ENCODE results near the gene LRRC46. TPM values are rescaled to one million over a fixed set of nuclear protein-coding genes. Genes with fewer than 3 reads are reported as not detected.

Gene LRRC46
- total RNA-seq, 1 experiment from 2014 or later: 1.2 TPM

DNA sequence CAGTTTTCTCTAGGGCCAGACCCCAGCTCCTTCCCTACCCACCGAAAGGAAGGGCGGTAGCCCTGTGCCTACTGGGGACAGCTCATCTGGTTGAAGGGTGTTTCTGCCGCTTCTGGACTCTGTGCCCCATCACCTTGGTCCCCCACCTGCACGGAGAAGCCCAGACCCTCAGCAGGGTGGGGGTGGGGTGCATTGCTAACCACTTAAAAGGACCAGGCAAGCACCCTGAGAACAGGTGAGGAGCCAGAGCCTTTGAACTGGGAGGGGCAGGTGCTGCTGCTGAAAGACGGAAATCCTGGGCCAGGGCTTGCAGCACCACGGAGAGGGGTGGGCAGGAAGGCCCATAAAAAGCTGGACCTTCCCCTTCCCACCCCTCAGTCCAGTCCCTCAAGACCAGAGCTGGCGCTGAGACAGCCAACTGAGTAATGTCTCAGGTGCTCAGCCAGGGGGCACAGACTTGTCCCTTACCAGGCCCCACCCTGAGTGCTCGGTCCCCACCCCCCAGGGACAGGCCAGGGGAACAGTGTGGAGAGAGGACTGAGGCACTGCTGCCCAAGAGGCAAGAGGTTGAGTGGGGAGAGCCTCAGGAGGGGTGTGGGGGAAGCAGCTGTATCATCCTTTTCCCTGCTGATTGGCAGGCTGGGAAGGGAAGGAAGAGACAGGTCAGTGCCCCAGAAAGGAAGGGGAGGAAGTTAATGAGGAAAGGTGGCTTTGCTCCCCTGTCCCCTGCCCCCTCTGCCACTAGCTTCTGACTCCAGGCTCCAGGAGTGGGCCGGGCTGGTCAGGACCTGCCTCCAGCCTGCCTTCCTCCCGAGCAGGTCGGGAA lies 53.6 kb downstream of the LRRC46 start:
- DNase-seq (ENCODE audit: unreplicated experiment): no peak
- Mint-ChIP-seq H3K36me3 (ENCODE audit: insufficient read depth, unreplicated experiment) (no peaks in the 10 kb centered on the region), H3K4me3 (ENCODE audit: unreplicated experiment) (no peak overlapping the region), H3K4me1 (ENCODE audit: insufficient read depth, unreplicated experiment) (no peaks in the 10 kb centered on the region), H3K9me3 (ENCODE audit: unreplicated experiment) (no peaks in the 10 kb centered on the region), H3K27ac (ENCODE audit: low read depth, unreplicated experiment) (no peak overlapping the region), H3K27me3 (ENCODE audit: insufficient read depth, unreplicated experiment) (no peaks in the 10 kb centered on the region)
- ChIA-PET CTCF (interaction anchor here (0.5 to 15.4 kb wide), 6 partner anchors 9 to 66 kb away, joined by 3 to 523 read pairs (median 3); partner anchors contain the start of genes SCRN2 and SP6), POLR2A (interaction anchor here (0.7 to 3.5 kb wide), 9 partner anchors 8 to 1341 kb away, joined by 3 to 16 read pairs (median 4); partner anchors contain the start of genes SCRN2 and SP2)
- no TSS peak for BruUV-seq (replicated peaks)
- TF ChIP-seq, protein P1, sequence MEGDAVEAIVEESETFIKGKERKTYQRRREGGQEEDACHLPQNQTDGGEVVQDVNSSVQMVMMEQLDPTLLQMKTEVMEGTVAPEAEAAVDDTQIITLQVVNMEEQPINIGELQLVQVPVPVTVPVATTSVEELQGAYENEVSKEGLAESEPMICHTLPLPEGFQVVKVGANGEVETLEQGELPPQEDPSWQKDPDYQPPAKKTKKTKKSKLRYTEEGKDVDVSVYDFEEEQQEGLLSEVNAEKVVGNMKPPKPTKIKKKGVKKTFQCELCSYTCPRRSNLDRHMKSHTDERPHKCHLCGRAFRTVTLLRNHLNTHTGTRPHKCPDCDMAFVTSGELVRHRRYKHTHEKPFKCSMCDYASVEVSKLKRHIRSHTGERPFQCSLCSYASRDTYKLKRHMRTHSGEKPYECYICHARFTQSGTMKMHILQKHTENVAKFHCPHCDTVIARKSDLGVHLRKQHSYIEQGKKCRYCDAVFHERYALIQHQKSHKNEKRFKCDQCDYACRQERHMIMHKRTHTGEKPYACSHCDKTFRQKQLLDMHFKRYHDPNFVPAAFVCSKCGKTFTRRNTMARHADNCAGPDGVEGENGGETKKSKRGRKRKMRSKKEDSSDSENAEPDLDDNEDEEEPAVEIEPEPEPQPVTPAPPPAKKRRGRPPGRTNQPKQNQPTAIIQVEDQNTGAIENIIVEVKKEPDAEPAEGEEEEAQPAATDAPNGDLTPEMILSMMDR (IDR thresholded peaks at IDR 0.05; ENCODE audit: unreplicated experiment): no peak
- intact Hi-C loops (cut with micrococcal nuclease): no loop called here

Other genes with a start within 250 kb of the LRRC46 start
- gene KPNB1, start 181.8 kb upstream of the LRRC46 start, total RNA-seq (2022): 522 and 609 TPM in 2 replicates
- 0.40 and 1.5 TPM in 2 replicates for gene TBKBP1, start 137.5 kb upstream of the LRRC46 start, total RNA-seq (2022)
- not detected in 2 replicates for gene TBX21, start 98.4 kb upstream of the LRRC46 start, total RNA-seq (2022)
- 4.3 and 4.7 TPM in 2 replicates for gene OSBPL7, start 9.9 kb upstream of the LRRC46 start, total RNA-seq (2022)
- gene MRPL10, start 129 bp upstream of the LRRC46 start, total RNA-seq (2022): 43.2 and 49.3 TPM in 2 replicates
- 15.7 and 16.2 TPM in 2 replicates for gene SCRN2, start 9.6 kb downstream of the LRRC46 start, total RNA-seq (2022)
- 1.2 and 1.5 TPM in 2 replicates for gene SP6, start 19.5 kb downstream of the LRRC46 start, total RNA-seq (2022)
- 11.9 and 15.1 TPM in 2 replicates for gene SP2, start 64.6 kb downstream of the LRRC46 start, total RNA-seq (2022)
- gene PNPO, start 109.9 kb downstream of the LRRC46 start, total RNA-seq (2022): 56.8 and 58.4 TPM in 2 replicates
- gene PRR15L, start 126.2 kb downstream of the LRRC46 start, total RNA-seq (2022): not detected in 2 replicates
- 132 and 149 TPM in 2 replicates for gene CDK5RAP3, start 139.4 kb downstream of the LRRC46 start, total RNA-seq (2022)
- 2.5 TPM in 1 of 2 replicates, not detected in the other for gene COPZ2, start 206.1 kb downstream of the LRRC46 start, total RNA-seq (2022)
- gene NFE2L1, start 216.7 kb downstream of the LRRC46 start, total RNA-seq (2022): 235 and 315 TPM in 2 replicates

All from MCF 10A (cell line).